Measurements from ENCODE around the gene HCST.

HCST gene

DNA sequence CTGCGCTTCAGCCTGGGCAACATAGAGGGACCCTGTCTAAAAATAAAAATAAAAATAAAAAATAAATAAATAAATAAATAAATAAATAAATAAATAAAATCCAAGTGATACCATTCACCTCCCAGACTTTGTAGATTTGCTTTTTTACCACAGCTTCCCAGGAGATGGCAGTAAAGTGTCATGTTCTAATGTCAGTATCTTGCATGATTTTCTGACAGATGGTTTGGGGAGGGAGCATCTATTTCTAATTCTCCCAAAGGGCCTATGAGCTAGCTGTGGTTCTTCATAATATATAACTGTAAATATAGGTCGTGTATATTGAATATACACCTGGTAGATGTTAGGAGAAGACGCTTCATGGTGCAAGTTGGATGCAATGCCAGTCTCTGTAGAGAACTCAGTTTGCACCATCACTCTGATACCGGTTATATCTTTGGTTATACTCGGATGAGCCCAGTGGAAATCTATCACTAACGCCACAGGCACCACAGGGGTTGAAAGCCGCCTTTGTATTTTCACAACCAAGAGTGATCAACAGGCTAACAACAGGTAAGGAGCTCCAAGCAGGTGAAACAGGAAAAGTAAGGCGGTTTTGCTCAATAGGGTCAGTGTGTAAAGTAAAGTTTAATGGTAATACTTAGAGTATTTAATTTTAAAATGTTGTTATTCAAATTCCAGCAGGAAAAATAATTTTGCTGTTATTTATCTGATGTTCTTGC, 20.1 kb upstream of the HCST start:
- no peak overlapping the region for H3K4me3 ChIP-seq (ENCODE audit: low read length)
- no peaks in the 10 kb centered on the region for H3K36me3 ChIP-seq (ENCODE audit: control insufficient read depth, insufficient read depth, low read length)
- no peak overlapping the region for H3K27ac ChIP-seq (ENCODE audit: low read depth, low read length)
- no peak overlapping the region for H3K18ac ChIP-seq (ENCODE audit: low read length)
- no CpG with 5 or more reads among the region's 8 CpGs for WGBS (ENCODE audit: extremely low coverage, insufficient coverage, low lambda C conversion rate)
- no peak overlapping the region for H3K23ac ChIP-seq (ENCODE audit: low read length)
- no peaks in the 10 kb centered on the region for H3K79me2 ChIP-seq (ENCODE audit: control insufficient read depth, insufficient read depth, low read length)
- no peak overlapping the region for H4K8ac ChIP-seq (ENCODE audit: low read depth, low read length)
- H2BK15ac ChIP-seq (replicated peaks; ENCODE audit: low read depth): no peak overlapping the region
- no peak overlapping the region for H3K4me2 ChIP-seq (ENCODE audit: low read length)
- H3K27me3 ChIP-seq (ENCODE audit: insufficient read depth, low read length, poor library complexity): no peaks in the 10 kb centered on the region
- no peak overlapping the region for H2BK5ac ChIP-seq (ENCODE audit: low read length)
- no peak overlapping the region for H3K9ac ChIP-seq (ENCODE audit: low read length)
- H2AK5ac ChIP-seq (ENCODE audit: low read length): no peak overlapping the region
- H4K5ac ChIP-seq (ENCODE audit: low read length): no peak overlapping the region
- peak; percentile 74 for DNase-seq
- no peak overlapping the region for H3K56ac ChIP-seq (ENCODE audit: low read length)
- H3K4me1 ChIP-seq (ENCODE audit: control insufficient read depth, low read depth, low read length): no peaks in the 10 kb centered on the region
- H3K79me1 ChIP-seq (ENCODE audit: low read length): no peaks in the 10 kb centered on the region
- H2BK120ac ChIP-seq (ENCODE audit: low read depth, low read length): no peak overlapping the region
- H3K4ac ChIP-seq (ENCODE audit: low read depth, low read length): no peak overlapping the region

DNA sequence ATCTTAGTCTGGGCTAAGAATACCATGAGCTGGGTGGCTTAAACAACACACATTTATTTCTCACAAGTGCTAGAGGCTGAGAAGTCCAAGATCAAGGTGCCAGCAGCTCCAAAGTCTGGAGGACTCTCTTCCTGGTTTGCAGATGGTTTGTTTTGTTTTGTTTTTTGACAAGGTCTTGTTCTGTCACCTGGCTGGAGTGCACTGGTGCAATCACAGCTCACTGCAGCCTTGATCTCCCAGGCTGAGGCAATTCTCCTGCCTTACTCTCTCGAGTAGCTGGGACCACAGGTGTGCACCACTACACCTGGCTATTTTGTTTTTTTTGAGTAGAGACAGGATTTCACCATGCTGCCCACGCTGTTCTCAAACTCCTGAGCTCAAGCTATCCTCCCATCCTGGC, 18.4 kb upstream of the HCST start:
- Histone ChIP-seq H3K79me1 (ENCODE audit: low read length) (no peaks in the 10 kb centered on the region), H3K36me3 (ENCODE audit: control insufficient read depth, insufficient read depth, low read length) (peaks cover 6% of the 10 kb centered on the region), H3K23ac (ENCODE audit: low read length) (no peak overlapping the region), H2BK15ac (replicated peaks; ENCODE audit: low read depth) (no peak overlapping the region), H3K18ac (ENCODE audit: low read length) (no peak overlapping the region), H3K79me2 (ENCODE audit: control insufficient read depth, insufficient read depth, low read length) (no peaks in the 10 kb centered on the region), H2AK5ac (ENCODE audit: low read length) (no peak overlapping the region), H4K5ac (ENCODE audit: low read length) (no peak overlapping the region), H3K9ac (ENCODE audit: low read length) (no peak overlapping the region), H3K4me3 (ENCODE audit: low read length) (no peak overlapping the region), H3K27me3 (ENCODE audit: insufficient read depth, low read length, poor library complexity) (no peaks in the 10 kb centered on the region), H3K4me2 (ENCODE audit: low read length) (no peak overlapping the region), H3K56ac (ENCODE audit: low read length) (no peak overlapping the region), H3K4me1 (ENCODE audit: control insufficient read depth, low read depth, low read length) (no peaks in the 10 kb centered on the region), H2BK120ac (ENCODE audit: low read depth, low read length) (no peak overlapping the region), H3K4ac (ENCODE audit: low read depth, low read length) (no peak overlapping the region), H3K27ac (ENCODE audit: low read depth, low read length) (no peak overlapping the region), H2BK5ac (ENCODE audit: low read length) (no peak overlapping the region), H4K8ac (ENCODE audit: low read depth, low read length) (no peak overlapping the region)
- no CpG with 5 or more reads among the region's 2 CpGs for WGBS (ENCODE audit: extremely low coverage, insufficient coverage, low lambda C conversion rate)
- no peak for DNase-seq

DNA sequence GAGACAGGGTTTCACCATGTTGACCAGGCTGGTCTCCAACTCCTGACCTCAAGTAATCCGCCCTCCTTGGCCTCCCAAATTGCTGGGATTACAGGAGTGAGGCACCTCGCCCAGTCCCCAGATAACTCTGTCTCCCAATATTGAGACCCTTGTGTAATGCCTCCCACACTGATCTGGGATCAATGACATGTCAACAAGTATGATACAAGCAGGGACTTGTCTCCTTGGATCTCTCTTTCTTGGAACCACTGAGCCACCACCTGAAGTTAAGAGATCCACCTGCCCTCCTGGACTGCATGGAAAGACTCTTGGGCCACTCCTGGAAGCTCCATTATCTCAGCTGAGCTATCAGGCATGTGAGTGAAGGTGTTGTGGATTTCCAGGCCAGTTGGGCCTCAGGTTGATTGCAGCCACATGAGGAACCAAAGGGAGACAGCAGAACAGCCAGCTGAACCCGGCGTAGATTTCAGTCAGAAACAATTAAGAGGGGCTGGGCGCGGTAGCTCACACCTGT, 17.0 kb upstream of the HCST start:
- Histone ChIP-seq H4K5ac (ENCODE audit: low read length) (no peak overlapping the region), H3K18ac (ENCODE audit: low read length) (no peak overlapping the region), H2AK5ac (ENCODE audit: low read length) (no peak overlapping the region), H3K36me3 (ENCODE audit: control insufficient read depth, insufficient read depth, low read length) (peaks cover 10% of the 10 kb centered on the region), H2BK15ac (replicated peaks; ENCODE audit: low read depth) (no peak overlapping the region), H2BK120ac (ENCODE audit: low read depth, low read length) (no peak overlapping the region), H3K4me2 (ENCODE audit: low read length) (no peak overlapping the region), H3K56ac (ENCODE audit: low read length) (no peak overlapping the region), H3K79me1 (ENCODE audit: low read length) (no peaks in the 10 kb centered on the region), H2BK5ac (ENCODE audit: low read length) (no peak overlapping the region), H3K27ac (ENCODE audit: low read depth, low read length) (no peak overlapping the region), H4K8ac (ENCODE audit: low read depth, low read length) (no peak overlapping the region), H3K9ac (ENCODE audit: low read length) (no peak overlapping the region), H3K79me2 (ENCODE audit: control insufficient read depth, insufficient read depth, low read length) (no peaks in the 10 kb centered on the region), H3K4ac (ENCODE audit: low read depth, low read length) (no peak overlapping the region), H3K4me1 (ENCODE audit: control insufficient read depth, low read depth, low read length) (no peaks in the 10 kb centered on the region), H3K23ac (ENCODE audit: low read length) (no peak overlapping the region), H3K27me3 (ENCODE audit: insufficient read depth, low read length, poor library complexity) (no peaks in the 10 kb centered on the region), H3K4me3 (ENCODE audit: low read length) (no peak overlapping the region)
- DNase-seq: no peak
- no CpG with 5 or more reads among the region's 6 CpGs for WGBS (ENCODE audit: extremely low coverage, insufficient coverage, low lambda C conversion rate)

DNA sequence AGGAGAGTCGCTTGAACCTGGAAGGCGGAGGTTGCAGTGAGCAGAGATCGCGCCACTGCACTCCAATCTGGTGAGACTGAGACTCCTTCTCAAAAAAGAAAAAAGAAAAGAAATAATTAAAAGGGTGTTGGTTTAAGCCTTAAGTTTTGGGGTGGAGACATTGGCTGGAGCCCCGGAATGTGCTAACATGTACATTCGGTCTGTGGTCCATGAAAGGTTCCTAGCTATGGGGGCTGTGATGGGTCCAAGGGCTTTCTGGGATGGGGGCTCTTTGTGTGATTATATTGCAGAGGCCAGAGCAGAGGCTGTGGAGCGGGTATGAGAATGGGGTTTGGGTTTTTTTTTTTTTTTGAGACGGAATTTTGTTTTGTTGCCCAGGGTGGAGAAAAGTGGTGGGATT, 16.4 kb upstream of the HCST start:
- H3K4me2 ChIP-seq (ENCODE audit: low read length): no peak overlapping the region
- H3K79me2 ChIP-seq (ENCODE audit: control insufficient read depth, insufficient read depth, low read length): no peaks in the 10 kb centered on the region
- no peak overlapping the region for H2AK5ac ChIP-seq (ENCODE audit: low read length)
- no peak overlapping the region for H4K5ac ChIP-seq (ENCODE audit: low read length)
- H3K56ac ChIP-seq (ENCODE audit: low read length): no peak overlapping the region
- no peak for DNase-seq
- no peak overlapping the region for H3K4ac ChIP-seq (ENCODE audit: low read depth, low read length)
- H3K18ac ChIP-seq (ENCODE audit: low read length): no peak overlapping the region
- no peaks in the 10 kb centered on the region for H3K4me1 ChIP-seq (ENCODE audit: control insufficient read depth, low read depth, low read length)
- H4K8ac ChIP-seq (ENCODE audit: low read depth, low read length): no peak overlapping the region
- H3K27ac ChIP-seq (ENCODE audit: low read depth, low read length): no peak overlapping the region
- H2BK120ac ChIP-seq (ENCODE audit: low read depth, low read length): no peak overlapping the region
- no CpG with 5 or more reads among the region's 8 CpGs for whole genome bisulfite sequencing (ENCODE audit: extremely low coverage, insufficient coverage, low lambda C conversion rate)
- no peak overlapping the region for H3K4me3 ChIP-seq (ENCODE audit: low read length)
- no peaks in the 10 kb centered on the region for H3K27me3 ChIP-seq (ENCODE audit: insufficient read depth, low read length, poor library complexity)
- no peak overlapping the region for H2BK15ac ChIP-seq (replicated peaks; ENCODE audit: low read depth)
- H3K23ac ChIP-seq (ENCODE audit: low read length): no peak overlapping the region
- no peaks in the 10 kb centered on the region for H3K79me1 ChIP-seq (ENCODE audit: low read length)
- H3K36me3 ChIP-seq (ENCODE audit: control insufficient read depth, insufficient read depth, low read length): peaks cover 10% of the 10 kb centered on the region
- H3K9ac ChIP-seq (ENCODE audit: low read length): no peak overlapping the region
- H2BK5ac ChIP-seq (ENCODE audit: low read length): no peak overlapping the region

DNA sequence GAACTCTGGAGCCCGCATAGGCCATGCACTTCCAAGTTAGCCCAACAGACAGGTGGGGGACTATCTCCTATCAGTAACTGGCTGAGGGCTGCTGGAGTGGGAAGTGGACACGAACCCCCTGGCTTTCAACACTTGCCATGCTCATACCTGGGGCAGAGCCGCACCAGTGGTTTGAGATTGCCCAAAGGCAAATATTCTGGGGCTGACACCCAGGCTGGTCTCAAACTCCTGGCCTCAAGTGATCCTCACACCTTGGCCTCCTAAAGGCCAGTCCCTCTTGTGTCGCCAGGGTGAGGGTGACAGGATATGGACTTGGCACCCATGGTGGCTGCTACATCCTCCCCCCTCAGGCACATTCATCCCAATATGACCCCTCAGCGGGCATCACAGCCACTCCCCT, 15.1 kb upstream of the HCST start:
- Histone ChIP-seq H2BK5ac (ENCODE audit: low read length) (no peak overlapping the region), H3K79me1 (ENCODE audit: low read length) (no peaks in the 10 kb centered on the region), H3K27me3 (ENCODE audit: insufficient read depth, low read length, poor library complexity) (no peaks in the 10 kb centered on the region), H3K9ac (ENCODE audit: low read length) (no peak overlapping the region), H3K4ac (ENCODE audit: low read depth, low read length) (no peak overlapping the region), H3K4me3 (ENCODE audit: low read length) (no peak overlapping the region), H4K5ac (ENCODE audit: low read length) (no peak overlapping the region), H3K18ac (ENCODE audit: low read length) (no peak overlapping the region), H2BK120ac (ENCODE audit: low read depth, low read length) (no peak overlapping the region), H3K23ac (ENCODE audit: low read length) (no peak overlapping the region), H2AK5ac (ENCODE audit: low read length) (no peak overlapping the region), H4K8ac (ENCODE audit: low read depth, low read length) (no peak overlapping the region), H3K36me3 (ENCODE audit: control insufficient read depth, insufficient read depth, low read length) (peaks cover 10% of the 10 kb centered on the region), H3K27ac (ENCODE audit: low read depth, low read length) (no peak overlapping the region), H3K56ac (ENCODE audit: low read length) (no peak overlapping the region), H2BK15ac (replicated peaks; ENCODE audit: low read depth) (no peak overlapping the region), H3K4me2 (ENCODE audit: low read length) (no peak overlapping the region), H3K4me1 (ENCODE audit: control insufficient read depth, low read depth, low read length) (no peaks in the 10 kb centered on the region), H3K79me2 (ENCODE audit: control insufficient read depth, insufficient read depth, low read length) (no peaks in the 10 kb centered on the region)
- no peak for DNase-seq
- no CpG with 5 or more reads among the region's 5 CpGs for WGBS (ENCODE audit: extremely low coverage, insufficient coverage, low lambda C conversion rate)

DNA sequence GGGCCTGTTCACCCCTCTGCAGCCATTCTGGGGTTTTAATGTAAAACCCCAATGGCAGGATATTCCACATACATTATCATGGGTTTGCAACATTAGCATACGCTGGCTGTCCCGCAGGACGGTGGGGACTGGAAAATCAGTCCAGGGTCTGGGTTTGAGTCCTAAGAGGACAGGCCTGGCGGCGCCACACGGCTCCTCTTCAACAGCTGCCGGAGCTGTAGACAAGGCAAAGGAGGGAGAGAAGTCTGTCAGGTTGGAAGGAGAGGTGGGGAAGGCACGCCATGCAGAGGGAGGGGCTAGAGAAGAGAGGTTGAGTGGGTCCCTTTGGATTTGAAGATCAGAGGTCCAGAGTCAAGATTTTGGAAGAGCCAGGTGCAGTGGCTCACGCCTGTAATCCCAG, 13.9 kb upstream of the HCST start:
- Histone ChIP-seq H3K9ac (ENCODE audit: low read length) (no peak overlapping the region), H4K5ac (ENCODE audit: low read length) (no peak overlapping the region), H3K4me2 (ENCODE audit: low read length) (no peak overlapping the region), H3K18ac (ENCODE audit: low read length) (no peak overlapping the region), H2BK120ac (ENCODE audit: low read depth, low read length) (no peak overlapping the region), H3K79me1 (ENCODE audit: low read length) (no peaks in the 10 kb centered on the region), H2BK15ac (replicated peaks; ENCODE audit: low read depth) (no peak overlapping the region), H3K4me1 (ENCODE audit: control insufficient read depth, low read depth, low read length) (no peaks in the 10 kb centered on the region), H3K79me2 (ENCODE audit: control insufficient read depth, insufficient read depth, low read length) (no peaks in the 10 kb centered on the region), H2BK5ac (ENCODE audit: low read length) (no peak overlapping the region), H3K36me3 (ENCODE audit: control insufficient read depth, insufficient read depth, low read length) (peaks cover 10% of the 10 kb centered on the region), H2AK5ac (ENCODE audit: low read length) (no peak overlapping the region), H3K23ac (ENCODE audit: low read length) (no peak overlapping the region), H3K4ac (ENCODE audit: low read depth, low read length) (no peak overlapping the region), H3K56ac (ENCODE audit: low read length) (no peak overlapping the region), H4K8ac (ENCODE audit: low read depth, low read length) (no peak overlapping the region), H3K27ac (ENCODE audit: low read depth, low read length) (no peak overlapping the region), H3K27me3 (ENCODE audit: insufficient read depth, low read length, poor library complexity) (no peaks in the 10 kb centered on the region), H3K4me3 (ENCODE audit: low read length) (no peak overlapping the region)
- WGBS (ENCODE audit: extremely low coverage, insufficient coverage, low lambda C conversion rate): no CpG with 5 or more reads among the region's 9 CpGs
- DNase-seq: no peak

Data from mesendoderm (in vitro differentiated cells).